ENCODE results near the gene BDH2. TPM values are rescaled to one million over a fixed set of nuclear protein-coding genes. Genes with fewer than 3 reads are reported as not detected.
A peak's percentile ranks its signal among the peaks of the same experiment; 100 is the strongest.

The BDH2 gene
- total RNA-seq, 2 donors from 2014 or later = 9.1 to 13.5 TPM

- H3K27ac Mint-ChIP-seq = peak overlapping the region; percentile 76 to 93
These were observed 736 bp downstream of the BDH2 start for GRCh38 chr4:103098756-103099440.

GRCh38 chr4:103098341-103098740 lies 1.3 kb downstream of the BDH2 start:
- Mint-ChIP-seq H3K4me1 (ENCODE audit: low read depth in 2 of 2) (peaks cover 9 to 13% of the 10 kb centered on the region in 2 donors), H3K9me3 (no peaks in the 10 kb centered on the region), H3K36me3 (no peaks in the 10 kb centered on the region), H3K4me3 (peak overlapping the region; percentile 20), H3K27ac (peak overlapping the region in 1 of 2 donors; percentile 93), H3K27me3 (no peaks in the 10 kb centered on the region)
- ATAC-seq = no peak
- no peak for DNase-seq (ENCODE audit: low spot score)

More at GRCh38 chr4:103098756-103099440, 736 bp downstream of the BDH2 start:
- DNase-seq (ENCODE audit: low spot score) (no peak), ATAC-seq (no peak)
- H3K4me3 Mint-ChIP-seq = peak overlapping the region; percentile 85
- no peaks in the 10 kb centered on the region for H3K36me3 Mint-ChIP-seq
- no peaks in the 10 kb centered on the region for H3K9me3 Mint-ChIP-seq
- H3K27me3 Mint-ChIP-seq = no peaks in the 10 kb centered on the region
- peaks cover 9 to 13% of the 10 kb centered on the region in 2 donors for H3K4me1 Mint-ChIP-seq (ENCODE audit: low read depth in 2 of 2)

- Mint-ChIP-seq H3K27ac (no peak overlapping the region), H3K9me3 (no peaks in the 10 kb centered on the region), H3K4me3 (no peak overlapping the region), H3K27me3 (no peaks in the 10 kb centered on the region), H3K36me3 (no peaks in the 10 kb centered on the region), H3K4me1 (ENCODE audit: low read depth in 2 of 2) (peaks cover 19 to 25% of the 10 kb centered on the region in 2 donors)
- DNase-seq (ENCODE audit: low spot score) = no peak
- ATAC-seq = no peak
These were observed 2.5 kb downstream of the BDH2 start for GRCh38 chr4:103097112-103097511.

- Mint-ChIP-seq H3K36me3 (no peaks in the 10 kb centered on the region), H3K4me3 (no peak overlapping the region), H3K27me3 (no peaks in the 10 kb centered on the region), H3K4me1 (ENCODE audit: low read depth in 2 of 2) (peaks cover 24 to 34% of the 10 kb centered on the region in 2 donors), H3K27ac (no peak overlapping the region), H3K9me3 (no peaks in the 10 kb centered on the region)
- no peak for ATAC-seq
- no peak for DNase-seq (ENCODE audit: low spot score)
These were observed 4.6 kb downstream of the BDH2 start for GRCh38 chr4:103095080-103095479.

- Mint-ChIP-seq H3K4me1 (ENCODE audit: low read depth in 2 of 2) (peaks cover 15 to 21% of the 10 kb centered on the region in 2 donors), H3K4me3 (peak overlapping the region; percentile 63), H3K36me3 (peaks cover 4% of the 10 kb centered on the region), H3K27ac (peak overlapping the region; percentile 49 to 80), H3K9me3 (no peaks in the 10 kb centered on the region), H3K27me3 (no peaks in the 10 kb centered on the region)
- ATAC-seq (peak; percentile 62 to 65), DNase-seq (ENCODE audit: low spot score) (no peak)
These were observed 7.4 kb downstream of the BDH2 start for GRCh38 chr4:103092245-103092644.

GRCh38 chr4:103091601-103092223 lies 7.9 kb downstream of the BDH2 start:
- ATAC-seq (peak in 1 of 2 donors; percentile 42), DNase-seq (ENCODE audit: low spot score) (no peak)
- H3K36me3 Mint-ChIP-seq = peaks cover 4% of the 10 kb centered on the region
- H3K4me1 Mint-ChIP-seq (ENCODE audit: low read depth in 2 of 2) = peaks cover 15 to 21% of the 10 kb centered on the region in 2 donors
- H3K9me3 Mint-ChIP-seq = no peaks in the 10 kb centered on the region
- peak overlapping the region; percentile 63 for H3K4me3 Mint-ChIP-seq
- no peaks in the 10 kb centered on the region for H3K27me3 Mint-ChIP-seq
- peak overlapping the region; percentile 49 to 80 for H3K27ac Mint-ChIP-seq

- DNase-seq (ENCODE audit: low spot score) (no peak), ATAC-seq (no peak)
- H3K36me3 Mint-ChIP-seq = peaks cover 4% of the 10 kb centered on the region
- no peaks in the 10 kb centered on the region for H3K27me3 Mint-ChIP-seq
- peaks cover 15 to 21% of the 10 kb centered on the region in 2 donors for H3K4me1 Mint-ChIP-seq (ENCODE audit: low read depth in 2 of 2)
- no peak overlapping the region for H3K27ac Mint-ChIP-seq
- H3K4me3 Mint-ChIP-seq = no peak overlapping the region
- no peaks in the 10 kb centered on the region for H3K9me3 Mint-ChIP-seq
These were observed 10.2 kb downstream of the BDH2 start for GRCh38 chr4:103089481-103089880.

- H3K9me3 Mint-ChIP-seq = no peaks in the 10 kb centered on the region
- no peak overlapping the region for H3K27ac Mint-ChIP-seq
- no peaks in the 10 kb centered on the region for H3K27me3 Mint-ChIP-seq
- no peak for ATAC-seq
- H3K4me3 Mint-ChIP-seq = no peak overlapping the region
- peaks cover 8% of the 10 kb centered on the region for H3K36me3 Mint-ChIP-seq
- DNase-seq (ENCODE audit: low spot score) = no peak
- peaks cover 2 to 3% of the 10 kb centered on the region in 2 donors for H3K4me1 Mint-ChIP-seq (ENCODE audit: low read depth in 2 of 2)
These were observed 13.1 kb downstream of the BDH2 start for GRCh38 chr4:103086551-103086950.

GRCh38 chr4:103085555-103086196 lies 14.0 kb downstream of the BDH2 start:
- H3K4me3 Mint-ChIP-seq = no peak overlapping the region
- no peaks in the 10 kb centered on the region for H3K27me3 Mint-ChIP-seq
- H3K36me3 Mint-ChIP-seq = peaks cover 10% of the 10 kb centered on the region
- no peaks in the 10 kb centered on the region for H3K9me3 Mint-ChIP-seq
- DNase-seq (ENCODE audit: low spot score) (no peak), ATAC-seq (no peak)
- H3K4me1 Mint-ChIP-seq (ENCODE audit: low read depth in 2 of 2) = no peaks in the 10 kb centered on the region
- no peak overlapping the region for H3K27ac Mint-ChIP-seq

- H3K27ac Mint-ChIP-seq = no peak overlapping the region
- H3K27me3 Mint-ChIP-seq = no peaks in the 10 kb centered on the region
- DNase-seq (ENCODE audit: low spot score) = no peak
- H3K9me3 Mint-ChIP-seq = no peaks in the 10 kb centered on the region
- no peak overlapping the region for H3K4me3 Mint-ChIP-seq
- ATAC-seq = no peak
- H3K4me1 Mint-ChIP-seq (ENCODE audit: low read depth in 2 of 2) = peaks cover 19 to 25% of the 10 kb centered on the region in 2 donors
- peaks cover 9% of the 10 kb centered on the region for H3K36me3 Mint-ChIP-seq
These were observed 20.0 kb downstream of the BDH2 start for GRCh38 chr4:103079621-103080020.

- DNase-seq (ENCODE audit: low spot score) (no peak), ATAC-seq (peak; percentile 80 to 86)
- Mint-ChIP-seq H3K9me3 (no peaks in the 10 kb centered on the region), H3K36me3 (peaks cover 9% of the 10 kb centered on the region), H3K27me3 (no peaks in the 10 kb centered on the region), H3K4me3 (peak within 1 kb of the TSS; percentile 94), H3K4me1 (ENCODE audit: low read depth in 2 of 2) (peaks cover 20 to 27% of the 10 kb centered on the region in 2 donors), H3K27ac (peak within 1 kb of the TSS; percentile 95 to 97)
These were observed 22.8 kb downstream of the BDH2 start, which contains the start of gene SLC9B2 for GRCh38 chr4:103076747-103077347. SLC9B2 (minus strand) TSS chr4:103076761; CDS start chr4:103067550, 9,211 bp downstream.

GRCh38 chr4:103075894-103076746 lies 23.5 kb downstream of the BDH2 start:
- H3K27me3 Mint-ChIP-seq = no peaks in the 10 kb centered on the region
- H3K27ac Mint-ChIP-seq = peak overlapping the region; percentile 95 to 97
- DNase-seq (ENCODE audit: low spot score) = peak; percentile 74
- H3K4me1 Mint-ChIP-seq (ENCODE audit: low read depth in 2 of 2) = peaks cover 20 to 27% of the 10 kb centered on the region in 2 donors
- no peaks in the 10 kb centered on the region for H3K9me3 Mint-ChIP-seq
- peak; percentile 83 to 88 for ATAC-seq
- peaks cover 4% of the 10 kb centered on the region for H3K36me3 Mint-ChIP-seq
- H3K4me3 Mint-ChIP-seq = peak overlapping the region; percentile 94

GRCh38 chr4:103075435-103075893 lies 24.2 kb downstream of the BDH2 start:
- Mint-ChIP-seq H3K27me3 (no peaks in the 10 kb centered on the region), H3K4me3 (peak overlapping the region; percentile 94), H3K9me3 (no peaks in the 10 kb centered on the region), H3K36me3 (peaks cover 4% of the 10 kb centered on the region), H3K4me1 (ENCODE audit: low read depth in 2 of 2) (peaks cover 20 to 31% of the 10 kb centered on the region in 2 donors), H3K27ac (peak overlapping the region; percentile 95 to 97)
- ATAC-seq = no peak
- DNase-seq (ENCODE audit: low spot score) = no peak
